Stimulated activated CD8-positive, alpha-beta memory T cell treated with anti-CD3 and anti-CD28 coated beads, Interleukin-7, amount 100 ng/mL, for 24 hours (primary cell): ENCODE data around the gene SNX21.
"Not testable (repeated sequence)": the region's sequence is repeated elsewhere in the genome, so short reads cannot be mapped to it uniquely, and the experiment has no call there.

Experiments
- DNase-seq: peaks from one replicate; pipeline ENCODE4 v3.0.0-alpha.2; 2020; ENCODE audit warnings: low read depth

SNX21 gene, protein sequence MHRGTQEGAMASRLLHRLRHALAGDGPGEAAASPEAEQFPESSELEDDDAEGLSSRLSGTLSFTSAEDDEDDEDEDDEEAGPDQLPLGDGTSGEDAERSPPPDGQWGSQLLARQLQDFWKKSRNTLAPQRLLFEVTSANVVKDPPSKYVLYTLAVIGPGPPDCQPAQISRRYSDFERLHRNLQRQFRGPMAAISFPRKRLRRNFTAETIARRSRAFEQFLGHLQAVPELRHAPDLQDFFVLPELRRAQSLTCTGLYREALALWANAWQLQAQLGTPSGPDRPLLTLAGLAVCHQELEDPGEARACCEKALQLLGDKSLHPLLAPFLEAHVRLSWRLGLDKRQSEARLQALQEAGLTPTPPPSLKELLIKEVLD

GRCh38 chr20:45833030-45833882 is at the start of gene SNX21:
TSS of gene SNX21 (plus strand) at chr20:45833799. CDS start at chr20:45833920, 121 bp downstream.
- no peak for DNase-seq

DNA sequence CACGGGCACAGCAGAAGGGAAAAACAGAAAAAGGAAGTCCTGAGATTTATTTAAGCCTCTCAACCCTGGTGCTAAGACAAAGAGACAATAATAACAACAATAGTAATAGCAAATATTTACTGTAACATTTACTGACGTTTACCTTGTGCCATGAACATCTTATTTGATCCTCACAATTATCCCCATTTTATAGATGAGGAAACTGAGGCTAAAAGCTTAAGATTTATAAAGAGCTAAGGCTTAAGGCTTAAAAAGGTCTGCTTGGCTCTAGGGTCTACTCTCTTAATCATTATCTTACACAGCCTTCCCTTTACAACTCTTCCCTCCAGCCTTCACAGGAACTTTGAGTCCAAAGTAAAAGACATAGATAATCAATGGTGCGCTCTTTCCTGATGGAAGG is 45.2 kb upstream of the SNX21 start:
- DNase-seq: no peak

- DNase-seq: no peak
Observed at GRCh38 chr20:45792317-45793118, 41.1 kb upstream of the SNX21 start.

DNA sequence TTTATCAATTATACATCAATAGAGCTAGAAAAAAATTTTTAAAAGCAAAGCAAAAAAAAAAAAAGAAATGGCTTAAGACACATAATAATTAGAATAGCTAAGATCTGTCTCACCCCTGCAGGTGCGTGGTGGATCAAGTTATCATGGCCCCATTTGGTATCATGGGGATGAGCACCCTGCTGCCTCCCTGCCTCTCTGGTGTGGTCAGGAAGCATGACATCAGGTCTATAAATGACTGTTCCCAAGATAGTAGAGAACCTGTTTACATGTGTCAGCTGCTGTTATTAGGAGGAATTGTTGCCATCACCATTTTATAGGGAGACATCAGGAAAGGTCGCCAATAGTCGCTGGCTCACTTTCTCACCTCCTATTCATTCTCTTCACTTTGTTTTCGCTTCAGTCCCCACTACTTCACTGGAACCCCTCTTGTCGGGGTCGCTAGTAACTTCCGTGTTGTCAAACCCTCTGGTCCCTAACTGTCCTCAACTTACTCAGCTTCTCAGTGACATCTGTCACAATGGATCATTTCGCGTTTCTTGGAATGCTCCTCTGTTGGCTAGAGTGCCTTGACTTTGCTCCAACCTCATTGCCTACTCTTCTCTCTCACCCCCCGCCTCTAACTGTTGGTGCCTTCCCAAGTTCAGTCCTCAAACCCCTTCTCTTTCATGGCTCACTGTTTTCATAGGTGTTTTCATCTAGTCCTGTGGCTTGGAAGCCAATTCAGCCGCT is 37.1 kb upstream of the SNX21 start:
- no peak for DNase-seq

DNA sequence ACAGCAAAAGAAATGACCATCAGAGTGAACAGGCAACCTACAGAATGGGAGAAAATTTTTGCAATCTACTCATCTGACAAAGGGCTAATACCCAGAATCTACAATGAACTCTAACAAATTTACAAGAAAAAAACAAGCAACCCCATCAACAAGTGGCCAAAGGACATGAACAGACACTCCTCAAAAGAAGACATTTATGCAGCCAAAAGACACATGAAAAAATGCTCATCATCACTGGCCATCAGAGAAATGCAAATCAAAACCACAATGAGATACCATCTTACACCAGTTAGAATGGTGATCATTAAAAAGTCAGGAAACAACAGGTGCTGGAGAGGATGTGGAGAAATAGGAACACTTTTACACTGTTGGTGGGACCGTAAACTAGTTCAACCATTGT is 36.1 kb upstream of the SNX21 start:
- not testable (repeated sequence) for DNase-seq

- not testable (repeated sequence) for DNase-seq
Observed at GRCh38 chr20:45797955-45798354, 35.6 kb upstream of the SNX21 start.

- DNase-seq: no peak
Observed at GRCh38 chr20:45798935-45799642, 34.5 kb upstream of the SNX21 start.

DNA sequence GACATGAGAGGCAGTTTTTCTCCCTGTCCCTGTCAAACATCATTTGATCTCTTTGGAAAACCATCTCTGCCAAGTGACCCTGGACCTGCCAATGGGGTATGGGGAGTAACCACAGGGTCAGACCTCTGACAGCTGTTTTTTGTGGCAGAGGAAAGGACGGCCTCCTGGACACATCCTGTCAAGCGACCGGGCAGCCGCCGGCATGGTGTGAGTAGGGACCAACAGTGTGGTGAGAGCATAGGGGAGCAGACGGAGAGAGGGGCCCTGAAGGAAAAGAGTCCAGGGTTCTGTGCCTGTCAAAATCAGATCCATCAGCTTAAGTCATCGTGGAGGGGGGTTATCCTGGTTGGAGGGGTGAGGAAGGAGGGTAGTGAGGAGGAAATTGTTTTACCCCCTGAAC is 31.7 kb upstream of the SNX21 start:
- DNase-seq: no peak

DNA sequence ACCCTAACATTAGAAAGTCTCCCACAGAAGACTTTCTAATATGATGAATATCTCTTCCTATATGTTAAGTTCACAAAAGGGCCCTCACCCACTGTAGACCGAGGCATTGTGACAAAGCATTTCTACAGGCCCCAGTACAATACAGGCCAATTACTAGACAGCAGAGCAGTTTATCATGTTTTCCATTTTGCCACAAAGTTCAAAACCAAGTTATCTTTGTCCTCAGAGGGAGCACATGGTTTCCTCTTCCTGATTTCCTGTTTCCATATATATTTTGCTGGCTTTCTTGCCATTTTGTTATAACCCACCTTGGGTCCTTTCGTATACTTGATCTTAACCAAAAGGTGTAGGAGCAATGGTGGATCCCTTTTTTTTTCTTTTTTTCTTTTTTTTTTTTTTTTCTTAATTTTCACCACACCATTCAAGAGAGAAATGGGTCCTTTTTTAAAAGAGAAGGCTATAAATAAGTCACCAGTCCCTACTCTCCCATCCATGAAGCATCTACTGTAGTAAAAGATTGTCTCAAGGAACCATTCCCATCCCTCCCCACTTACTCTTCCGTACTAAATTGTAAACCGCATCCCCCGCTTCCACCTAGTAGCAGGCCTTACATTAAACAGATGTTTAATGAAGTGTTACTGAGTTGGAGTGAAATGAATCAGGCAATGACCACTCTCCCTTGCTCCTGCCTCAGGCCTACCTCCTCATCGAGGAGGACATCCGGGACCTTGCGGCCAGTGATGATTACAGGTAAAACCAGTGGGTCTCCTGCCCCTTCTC is 23.2 kb upstream of the SNX21 start:
- no peak for DNase-seq

DNA sequence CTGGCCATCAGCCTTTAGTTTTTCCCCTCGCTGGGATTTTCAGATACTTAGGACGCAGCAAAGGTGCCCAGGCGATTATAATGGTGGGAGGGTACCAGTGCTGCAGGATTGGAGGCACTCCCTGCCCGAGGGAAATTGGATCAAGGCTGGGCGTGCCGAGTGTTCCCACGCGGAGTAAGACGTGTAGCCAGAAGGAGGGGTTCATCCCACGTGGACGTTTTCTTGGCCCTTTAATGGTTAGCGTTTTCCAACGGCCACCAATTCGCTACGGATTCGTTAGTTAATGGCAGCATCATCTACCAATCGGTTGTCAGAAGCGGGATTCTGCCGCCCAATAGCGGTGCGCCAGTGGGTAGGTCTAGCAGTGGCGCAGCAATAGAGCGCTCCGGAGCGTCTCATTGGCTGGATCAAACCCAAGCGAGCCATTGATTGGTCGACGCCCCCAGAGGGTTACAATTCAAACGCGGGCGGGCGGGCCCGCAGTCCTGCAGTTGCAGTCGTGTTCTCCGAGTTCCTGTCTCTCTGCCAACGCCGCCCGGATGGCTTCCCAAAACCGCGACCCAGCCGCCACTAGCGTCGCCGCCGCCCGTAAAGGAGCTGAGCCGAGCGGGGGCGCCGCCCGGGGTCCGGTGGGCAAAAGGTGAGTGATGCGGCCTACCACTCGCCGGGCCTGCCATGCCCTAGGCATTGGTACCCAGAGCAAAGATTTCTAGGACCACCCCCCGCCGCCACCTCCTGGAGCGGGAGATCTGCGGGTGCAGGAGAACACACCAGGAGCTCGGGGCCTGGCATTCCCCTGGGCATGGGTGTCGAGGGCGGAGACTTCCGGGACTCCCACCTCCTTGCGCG is 21.2 kb upstream of the SNX21 start, which contains the start of gene UBE2C:
UBE2C (plus strand) TSS at position 488 of the 849 bp plus-strand sequence; CDS start at position 540, 52 bp downstream.
- peak; percentile 87 for DNase-seq

DNA sequence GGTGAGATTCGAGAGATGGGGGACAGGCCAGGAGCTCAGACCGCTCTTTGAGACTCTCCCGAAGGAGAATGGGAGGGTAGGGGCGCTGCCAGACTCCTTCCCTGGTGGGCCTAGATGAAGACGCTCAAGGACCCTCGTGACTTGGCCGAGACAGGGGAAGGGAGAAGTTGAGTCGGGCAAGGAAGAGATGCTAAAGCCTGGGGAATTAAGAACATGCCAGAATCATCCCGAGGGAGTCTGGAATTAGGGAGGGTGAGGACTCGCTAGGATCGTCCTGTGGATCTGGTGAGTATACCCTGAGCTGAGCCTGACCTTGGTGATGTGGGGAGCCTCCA is 20.6 kb upstream of the SNX21 start:
- DNase-seq: no peak

DNA sequence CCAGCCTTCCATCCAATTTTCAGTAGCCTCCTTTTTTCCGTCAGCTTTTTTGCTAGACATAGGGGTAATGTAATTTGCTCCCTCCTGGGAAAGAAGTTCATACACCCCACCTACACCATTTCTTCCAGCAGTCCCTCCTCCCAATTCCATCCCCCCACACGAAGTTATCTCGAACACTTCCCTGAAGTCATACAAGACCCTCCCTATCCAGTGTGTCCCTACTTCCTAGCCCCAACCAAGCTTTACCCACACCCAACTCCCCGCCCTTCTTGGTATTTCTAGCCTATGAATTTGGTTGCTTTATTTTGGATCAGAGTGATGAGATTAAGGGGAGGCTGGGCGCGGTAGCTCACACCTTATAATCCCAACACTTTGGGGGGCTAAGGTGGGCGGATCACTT is 20.1 kb upstream of the SNX21 start:
- DNase-seq: no peak

DNA sequence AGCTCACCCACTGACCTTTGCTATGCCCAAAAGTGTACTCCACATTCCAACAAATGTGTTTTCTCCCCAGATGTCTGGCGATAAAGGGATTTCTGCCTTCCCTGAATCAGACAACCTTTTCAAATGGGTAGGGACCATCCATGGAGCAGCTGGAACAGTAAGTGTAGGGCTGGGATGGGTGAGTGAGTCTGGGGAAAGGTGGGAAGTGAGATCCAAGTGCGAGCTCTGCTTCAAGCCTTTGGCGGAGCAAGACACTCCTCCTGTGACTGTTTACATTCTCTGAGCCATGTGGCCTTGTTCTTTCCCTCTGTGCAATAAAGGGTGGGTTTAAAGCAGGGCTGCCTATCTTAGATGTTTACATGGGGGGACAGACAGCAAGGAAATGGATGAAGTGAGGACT is 19.3 kb upstream of the SNX21 start:
- no peak for DNase-seq

DNA sequence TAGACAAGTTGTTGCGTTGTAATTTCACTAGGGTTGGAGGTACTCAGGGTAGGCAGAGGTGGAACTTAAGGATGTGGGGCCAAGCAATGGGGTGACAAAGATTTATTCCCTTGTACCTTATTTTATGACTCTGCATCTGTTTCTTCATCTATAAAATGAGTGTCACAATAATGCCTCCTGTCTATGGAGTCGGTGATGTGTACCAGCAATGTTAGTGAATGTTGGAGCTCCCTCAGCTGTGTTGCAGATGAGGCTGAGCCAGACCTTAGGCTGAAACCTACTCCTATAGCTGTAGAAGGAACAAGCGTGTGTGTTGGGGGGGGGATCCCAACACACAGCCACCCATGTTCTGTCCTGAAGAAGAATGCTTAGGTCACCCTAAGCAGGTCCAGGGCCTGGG is 16.6 kb upstream of the SNX21 start:
- no peak for DNase-seq

GRCh38 chr20:45817376-45818194 is 16.0 kb upstream of the SNX21 start:
- no peak for DNase-seq

GRCh38 chr20:45818239-45818638 is 15.4 kb upstream of the SNX21 start:
- no peak for DNase-seq

DNA sequence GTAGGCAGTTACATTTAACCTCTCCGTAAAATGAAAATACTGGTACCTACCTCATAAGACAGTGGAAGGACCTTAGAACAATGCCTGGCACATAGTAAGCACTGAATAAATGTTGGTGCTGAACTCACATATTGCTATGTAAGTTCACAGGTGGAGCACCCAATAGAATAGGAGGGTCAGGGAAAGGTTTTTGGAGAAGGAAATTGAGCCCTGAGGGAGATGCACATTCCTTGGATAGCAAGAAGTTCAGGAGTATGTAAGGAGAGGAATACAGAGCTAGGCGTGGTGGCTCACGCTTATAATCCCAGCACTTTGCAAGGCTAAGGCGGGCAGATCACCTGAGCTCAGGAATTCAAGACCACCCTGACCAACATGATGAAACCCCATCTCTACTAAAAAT is 14.1 kb upstream of the SNX21 start:
- DNase-seq: no peak

DNA sequence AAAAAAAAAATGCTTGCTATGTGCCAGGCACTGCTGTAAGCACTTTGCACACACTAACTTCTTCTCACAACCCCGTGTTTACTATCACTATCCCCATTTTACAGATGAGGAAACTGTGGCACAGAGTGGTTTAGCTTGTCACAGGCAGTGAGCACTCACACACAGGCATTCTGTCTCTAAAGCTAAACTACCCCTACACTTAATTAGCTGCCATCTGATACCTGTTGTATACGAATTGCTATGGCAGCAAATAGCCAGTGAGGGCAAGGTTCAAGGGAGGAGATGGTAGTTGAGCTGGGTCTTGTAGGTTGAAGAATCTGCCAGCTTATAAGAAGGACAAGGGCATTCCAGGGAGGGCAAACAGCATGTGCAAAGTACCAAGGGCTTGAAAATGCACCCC is 11.7 kb upstream of the SNX21 start:
- DNase-seq: no peak
